Measurements from ENCODE around the gene HS3ST3B1.

The HS3ST3B1 gene

GRCh38 chr17:14340857-14341754 is 40.2 kb downstream of the HS3ST3B1 start:
- no peak for DNase-seq (ENCODE audit: extremely low read depth, insufficient read length)
- TF ChIP-seq CTCF (IDR thresholded peaks at IDR 0.05; ENCODE audit: insufficient read depth, low read length, poor library complexity, severe bottlenecking) = no peak
- no peaks in the 10 kb centered on the region for H3K27me3 ChIP-seq (replicated peaks; ENCODE audit: control insufficient read depth, insufficient read depth, low read length)
- no peaks in the 10 kb centered on the region for H3K36me3 ChIP-seq (ENCODE audit: control insufficient read depth, insufficient read depth, low read length)
- H3K4me3 ChIP-seq (replicated peaks; ENCODE audit: low read depth, low read length) = no peak overlapping the region

GRCh38 chr17:14341866-14342265 is 41.0 kb downstream of the HS3ST3B1 start:
- Histone ChIP-seq H3K4me3 (replicated peaks; ENCODE audit: low read depth, low read length) (no peak overlapping the region), H3K27me3 (replicated peaks; ENCODE audit: control insufficient read depth, insufficient read depth, low read length) (no peaks in the 10 kb centered on the region), H3K36me3 (ENCODE audit: control insufficient read depth, insufficient read depth, low read length) (no peaks in the 10 kb centered on the region)
- no peak for DNase-seq (ENCODE audit: extremely low read depth, insufficient read length)
- no peak for TF ChIP-seq CTCF (IDR thresholded peaks at IDR 0.05; ENCODE audit: insufficient read depth, low read length, poor library complexity, severe bottlenecking)

GRCh38 chr17:14346801-14347200 is 45.9 kb downstream of the HS3ST3B1 start:
- Histone ChIP-seq H3K36me3 (ENCODE audit: control insufficient read depth, insufficient read depth, low read length) (no peaks in the 10 kb centered on the region), H3K4me3 (replicated peaks; ENCODE audit: low read depth, low read length) (no peak overlapping the region), H3K27me3 (replicated peaks; ENCODE audit: control insufficient read depth, insufficient read depth, low read length) (no peaks in the 10 kb centered on the region)
- no peak for DNase-seq (ENCODE audit: extremely low read depth, insufficient read length)
- no peak for TF ChIP-seq CTCF (IDR thresholded peaks at IDR 0.05; ENCODE audit: insufficient read depth, low read length, poor library complexity, severe bottlenecking)

- H3K4me3 ChIP-seq (replicated peaks; ENCODE audit: low read depth, low read length) = no peak overlapping the region
- H3K36me3 ChIP-seq (ENCODE audit: control insufficient read depth, insufficient read depth, low read length) = no peaks in the 10 kb centered on the region
- no peak for TF ChIP-seq CTCF (IDR thresholded peaks at IDR 0.05; ENCODE audit: insufficient read depth, low read length, poor library complexity, severe bottlenecking)
- H3K27me3 ChIP-seq (replicated peaks; ENCODE audit: control insufficient read depth, insufficient read depth, low read length) = no peaks in the 10 kb centered on the region
- DNase-seq (ENCODE audit: extremely low read depth, insufficient read length) = no peak
These were observed 50.6 kb downstream of the HS3ST3B1 start for GRCh38 chr17:14351493-14351892.

GRCh38 chr17:14352136-14352535 is 51.3 kb downstream of the HS3ST3B1 start:
- H3K27me3 ChIP-seq (replicated peaks; ENCODE audit: control insufficient read depth, insufficient read depth, low read length) = no peaks in the 10 kb centered on the region
- H3K4me3 ChIP-seq (replicated peaks; ENCODE audit: low read depth, low read length) = no peak overlapping the region
- TF ChIP-seq CTCF (IDR thresholded peaks at IDR 0.05; ENCODE audit: insufficient read depth, low read length, poor library complexity, severe bottlenecking) = no peak
- no peaks in the 10 kb centered on the region for H3K36me3 ChIP-seq (ENCODE audit: control insufficient read depth, insufficient read depth, low read length)
- no peak for DNase-seq (ENCODE audit: extremely low read depth, insufficient read length)

Measured in GM06990 (cell line).